HepG2 (cell line): Measurements from ENCODE around the gene TRMT1. TPM values are rescaled to one million over a fixed set of nuclear protein-coding genes. Genes with fewer than 3 reads are reported as not detected.
A peak's percentile ranks its signal among the peaks of the same experiment; 100 is the strongest.

ENCODE experiments used
- HDAC2 ChIP-seq: sonication (generic); formaldehyde crosslinking; IDR thresholded peaks from 2 replicates; pipeline ENCODE4 v1.4.0; 2020; ENCODE audit warnings: missing genetic modification reagents
- HNF4G ChIP-seq, 2 experiments: sonication (generic) in 1 of 2; formaldehyde crosslinking in 1 of 2; IDR thresholded peaks; 2 replicates each; pipeline versions ENCODE4 v1.4.0 to v1.6.1; 2011 to 2020; ENCODE audit warnings: borderline replicate concordance in 2 of 2, low read depth in 2 of 2, mild to moderate bottlenecking in 2 of 2, low read length in 1 of 2, missing genetic modification reagents in 1 of 2, moderate library complexity in 1 of 2
- HNRNPK ChIP-seq: fragments of 200-400 bp; formaldehyde crosslinking; IDR thresholded peaks from 2 replicates; pipeline ENCODE4 v1.6.1; 2018; ENCODE audit warnings: low read length, low read depth, moderate library complexity, mild to moderate bottlenecking; ENCODE audit not compliant: poor library complexity, severe bottlenecking
- MEIS2 ChIP-seq: sonication (generic); formaldehyde crosslinking; IDR thresholded peaks from 2 replicates; pipeline ENCODE4 v1.9.0; 2021; ENCODE audit warnings: mild to moderate bottlenecking, missing genetic modification reagents
- MXI1 ChIP-seq: IDR thresholded peaks from 3 replicates; pipeline ENCODE4 v1.6.1; 2012; ENCODE audit warnings: low read depth, low read length, inconsistent platforms, borderline replicate concordance
- MYC ChIP-seq: sonication (generic); formaldehyde crosslinking; IDR thresholded peaks from 2 replicates; pipeline ENCODE4 v1.9.0; 2021; ENCODE audit warnings: missing genetic modification reagents, borderline replicate concordance
- NFAT5 ChIP-seq: sonication (generic); formaldehyde crosslinking; IDR thresholded peaks from 2 replicates; pipeline ENCODE4 v1.4.0; 2020; ENCODE audit warnings: missing genetic modification reagents
- NKX3-1 ChIP-seq: sonication (generic); formaldehyde crosslinking; IDR thresholded peaks from 2 replicates; pipeline ENCODE4 v1.5.0; 2020; ENCODE audit warnings: missing genetic modification reagents
- NR2F1 ChIP-seq, 2 experiments: fragments of 450-650 bp in 1 of 2; formaldehyde crosslinking in 1 of 2; IDR thresholded peaks; 2 replicates each; pipeline versions ENCODE4 v1.5.0 to v1.6.1; 2016 to 2020; ENCODE audit warnings: mild to moderate bottlenecking in 1 of 2, missing compliant biosample characterization in 1 of 2, missing genetic modification reagents in 1 of 2, moderate library complexity in 1 of 2
- RXRB ChIP-seq: IDR thresholded peaks from 2 replicates; pipeline ENCODE4 v1.6.1; 2016; ENCODE audit warnings: borderline replicate concordance, missing genetic modification reagents, missing compliant biosample characterization
- SAP130 ChIP-seq: IDR thresholded peaks from 2 replicates; pipeline ENCODE4 v1.6.1; 2016; ENCODE audit warnings: low read depth
- SNAPC2 ChIP-seq: sonication (generic); formaldehyde crosslinking; IDR thresholded peaks from 2 replicates; pipeline ENCODE4 v1.8.1; 2022; ENCODE audit warnings: mild to moderate bottlenecking, missing genetic modification reagents
- SP4 ChIP-seq: sonication (generic); formaldehyde crosslinking; IDR thresholded peaks from 2 replicates; pipeline ENCODE4 v1.8.1; 2023; ENCODE audit warnings: mild to moderate bottlenecking, missing genetic modification reagents
- TBX3 ChIP-seq: fragments of 450-650 bp; IDR thresholded peaks from 2 replicates; pipeline ENCODE4 v1.6.1; 2017; ENCODE audit warnings: antibody characterized with exemption, mild to moderate bottlenecking, inconsistent platforms, borderline replicate concordance
- TOPORS ChIP-seq: sonication (generic); formaldehyde crosslinking; IDR thresholded peaks from 2 replicates; pipeline ENCODE4 v1.8.0; 2023; ENCODE audit warnings: mild to moderate bottlenecking, missing genetic modification reagents
- ZBTB4 ChIP-seq: sonication (generic); formaldehyde crosslinking; IDR thresholded peaks from 2 replicates; pipeline ENCODE4 v1.4.0; 2020; ENCODE audit warnings: missing genetic modification reagents, mild to moderate bottlenecking, borderline replicate concordance
- ZNF121 ChIP-seq: sonication (generic); formaldehyde crosslinking; IDR thresholded peaks from 2 replicates; pipeline ENCODE4 v1.5.0; 2020; ENCODE audit warnings: mild to moderate bottlenecking, missing genetic modification reagents
- ZNF674 ChIP-seq: sonication (generic); formaldehyde crosslinking; IDR thresholded peaks from 2 replicates; pipeline ENCODE4 v1.5.0; 2020; ENCODE audit warnings: low read depth, mild to moderate bottlenecking, missing genetic modification reagents
- ZSCAN25 ChIP-seq: sonication (generic); formaldehyde crosslinking; IDR thresholded peaks from 2 replicates; pipeline ENCODE4 v1.8.0; 2022; ENCODE audit warnings: mild to moderate bottlenecking, missing genetic modification reagents
- polyA plus RNA-seq, 8 experiments: library from polyadenylated mRNA; depleted of rRNA in 3 of 8; stranded (reverse) in 7 of 8; unstranded in 1 of 8; fragments of >200 nt; fragmentation: Illumina TruSeq in 4 of 8; extraction: Trizol in 4 of 8; gene quantifications; 2 replicates each; pipeline versions ENCODE4 v1.2.1 to v1.2.3, GENCODE V29; 2011 to 2016; ENCODE audit warnings: low read depth in 4 of 8, missing spikeins in 1 of 8, mixed read lengths in 1 of 8; ENCODE audit not compliant: insufficient read depth in 1 of 8
- total RNA-seq, 5 experiments: library from RNA; depleted of rRNA; stranded (reverse); fragments of >200 nt; fragmentation: Illumina TruSeq; extraction: Trizol; gene quantifications; 2 replicates each; pipeline ENCODE4 v1.2.3, GENCODE V29; 2016; ENCODE audit warnings: low read depth in 1 of 5
- TF ChIP-seq, protein P1 (sequence below), 2 experiments: fragments of 450-650 bp in 1 of 2; sonication (generic) in 1 of 2; formaldehyde crosslinking; IDR thresholded peaks; 2 replicates each; pipeline versions ENCODE4 v1.5.0 to v1.8.0; 2020 to 2022; ENCODE audit warnings: mild to moderate bottlenecking in 1 of 2, missing genetic modification reagents in 1 of 2

Gene TRMT1
- total and polyA plus RNA-seq, 2 of the 13 experiments (the other 11 are each of a cell fraction or from before 2014, with no cell fraction given): 35.5 to 44.1 TPM

DNA sequence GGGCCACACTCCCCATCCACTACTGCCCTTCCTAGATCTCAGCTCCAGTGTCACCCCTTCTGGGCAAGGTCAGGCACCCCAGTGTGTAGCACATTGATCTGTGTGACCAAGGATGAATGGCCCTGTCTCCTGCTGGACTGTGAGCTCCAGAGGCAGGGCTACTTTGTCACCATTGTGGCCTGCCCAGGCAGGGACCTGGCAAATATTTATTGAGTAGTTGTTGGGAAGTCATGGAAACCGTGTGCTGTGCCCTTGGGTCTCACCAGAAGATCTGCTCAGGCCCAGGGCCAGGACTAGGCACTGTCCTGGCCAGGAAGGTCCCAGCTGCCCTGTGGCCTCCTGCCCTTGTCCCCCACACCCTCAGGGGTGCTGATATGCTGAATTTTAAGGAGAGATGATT is 12.0 kb upstream of the TRMT1 start (continued):
- TF ChIP-seq TOPORS (CRISPR knock-in tag): no peak
- no peak for TF ChIP-seq HNRNPK
- peak; percentile 88 for TF ChIP-seq SAP130 (CRISPR knock-in tag)
- peak; percentile 52; the same call in 1 of the 2 replicates for TF ChIP-seq ZNF121 (CRISPR knock-in tag)
- TF ChIP-seq MXI1: peak; percentile 85; the same call in 1 of the 3 replicates
- peak; percentile 66 for TF ChIP-seq HNF4G (IDR thresholded peaks at IDR 0.05; ENCODE audit: borderline replicate concordance, low read depth, low read length)
- TF ChIP-seq HNF4G (CRISPR knock-in tag; IDR thresholded peaks at IDR 0.05; ENCODE audit: borderline replicate concordance, low read depth): peak; percentile 57; the same call in 1 of the 2 replicates
- TF ChIP-seq ZBTB4: 0 out of 2 replicates have a peak, but pooled peaks have one; percentile 13
- no peak for TF ChIP-seq NKX3-1
- peak; percentile 68 for TF ChIP-seq ZSCAN25 (CRISPR knock-in tag)
- TF ChIP-seq HDAC2 (CRISPR knock-in tag): peak; percentile 67; the same call in 1 of the 2 replicates
- no peak for TF ChIP-seq SNAPC2
- no peak for TF ChIP-seq NFAT5 (CRISPR knock-in tag)
- TF ChIP-seq SP4 (CRISPR knock-in tag): 0 out of 2 replicates have a peak, but pooled peaks have one; percentile 55
- TF ChIP-seq NR2F1 (CRISPR knock-in tag; IDR thresholded peaks at IDR 0.05): peak; percentile 78 to 90
- peak; percentile 68; the same call in 1 of the 2 replicates for TF ChIP-seq TBX3
- TF ChIP-seq MEIS2 (CRISPR knock-in tag): 0 out of 2 replicates have a peak, but pooled peaks have one; percentile 29
- peak; percentile 84 for TF ChIP-seq RXRB (CRISPR knock-in tag)
- TF ChIP-seq MYC (CRISPR knock-in tag): peak; percentile 34; the same call in 1 of the 2 replicates
- TF ChIP-seq, protein P1, sequence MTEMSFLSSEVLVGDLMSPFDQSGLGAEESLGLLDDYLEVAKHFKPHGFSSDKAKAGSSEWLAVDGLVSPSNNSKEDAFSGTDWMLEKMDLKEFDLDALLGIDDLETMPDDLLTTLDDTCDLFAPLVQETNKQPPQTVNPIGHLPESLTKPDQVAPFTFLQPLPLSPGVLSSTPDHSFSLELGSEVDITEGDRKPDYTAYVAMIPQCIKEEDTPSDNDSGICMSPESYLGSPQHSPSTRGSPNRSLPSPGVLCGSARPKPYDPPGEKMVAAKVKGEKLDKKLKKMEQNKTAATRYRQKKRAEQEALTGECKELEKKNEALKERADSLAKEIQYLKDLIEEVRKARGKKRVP (CRISPR knock-in tag; IDR thresholded peaks at IDR 0.05): no peak
- no peak for TF ChIP-seq ZNF674 (CRISPR knock-in tag)
